WTC11 (cell line): Measurements from ENCODE around the gene PTPN11. TPM values are rescaled to one million over a fixed set of nuclear protein-coding genes. Genes with fewer than 3 reads are reported as not detected.

Source experiments
- ATAC-seq: fragments of 200-7000 bp; cut with Tn5 transposase; 2 replicates; pipeline ENCODE4 v1.10.0; 2021; ENCODE audit warnings: mild to moderate bottlenecking, moderate library complexity
- CTCF ChIA-PET: fragments of 300-600 bp; sonication (Branson Sonifier 250); formaldehyde crosslinking; loops from one replicate; lab custom pipeline; 2021; ENCODE audit warnings: antibody characterized with exemption; lab: Charles Lee
- POLR2A ChIA-PET: fragments of 350-600 bp; sonication (Branson Sonifier 250); formaldehyde crosslinking; loops from one replicate; lab custom pipeline; 2021; ENCODE audit warnings: antibody characterized with exemption; lab: Charles Lee
- DNase-seq: peaks from one replicate; pipeline ENCODE4 v3.0.0; 2021; ENCODE audit warnings: low spot score
- H3K27ac Mint-ChIP-seq: 2 replicates; pipeline ENCODE4 v1.8.0; 2021; ENCODE audit warnings: mixed read lengths
- H3K27me3 Mint-ChIP-seq: 2 replicates; pipeline ENCODE4 v1.8.0; 2021; ENCODE audit warnings: low read depth, mild to moderate bottlenecking, moderate library complexity, mixed read lengths
- H3K36me3 Mint-ChIP-seq: 2 replicates; pipeline ENCODE4 v1.8.0; 2021; ENCODE audit warnings: mixed read lengths
- H3K4me1 Mint-ChIP-seq: 2 replicates; pipeline ENCODE4 v1.8.0; 2022; ENCODE audit warnings: mixed read lengths
- H3K4me3 Mint-ChIP-seq: 2 replicates; pipeline ENCODE4 v1.8.0; 2021; ENCODE audit warnings: mild to moderate bottlenecking, moderate library complexity, mixed read lengths
- H3K9me3 Mint-ChIP-seq: 2 replicates; pipeline ENCODE4 v1.8.0; 2021; ENCODE audit warnings: mixed read lengths
- AFF4 ChIP-seq: sonication (generic); formaldehyde crosslinking; IDR thresholded peaks from 2 replicates; pipeline ENCODE4 v1.8.1; 2023; ENCODE audit warnings: mild to moderate bottlenecking, missing genetic modification reagents, borderline replicate concordance
- AR ChIP-seq: fragments of 250-450 bp; sonication (Bioruptor Pico); IDR thresholded peaks from 2 replicates; pipeline ENCODE4 v1.9.0; 2021; ENCODE audit warnings: mild to moderate bottlenecking
- CBFB ChIP-seq: sonication (generic); formaldehyde crosslinking; IDR thresholded peaks from 2 replicates; pipeline ENCODE4 v1.8.1; 2022; ENCODE audit warnings: mild to moderate bottlenecking, low read depth, missing genetic modification reagents
- ELF4 ChIP-seq: sonication (generic); formaldehyde crosslinking; IDR thresholded peaks from 2 replicates; pipeline ENCODE4 v1.8.1; 2022; ENCODE audit warnings: low read depth, mild to moderate bottlenecking, moderate library complexity, missing genetic modification reagents
- GTF2I ChIP-seq: fragments of 250-450 bp; sonication (Bioruptor Pico); conservative IDR thresholded peaks from 2 replicates; pipeline ENCODE4 v1.4.0; 2021; ENCODE audit warnings: mild to moderate bottlenecking
- MAX ChIP-seq: sonication (generic); formaldehyde crosslinking; IDR thresholded peaks from 2 replicates; pipeline ENCODE4 v1.8.0; 2022; ENCODE audit warnings: mild to moderate bottlenecking, missing genetic modification reagents
- MXD4 ChIP-seq: fragments of 250-450 bp; sonication (Bioruptor Pico); IDR thresholded peaks from 2 replicates; pipeline ENCODE4 v1.8.0; 2021; ENCODE audit warnings: mild to moderate bottlenecking, moderate library complexity, borderline replicate concordance
- NR3C1 ChIP-seq: sonication (generic); formaldehyde crosslinking; conservative IDR thresholded peaks from 2 replicates; pipeline ENCODE4 v1.8.1; 2023; ENCODE audit warnings: low read depth, mild to moderate bottlenecking, missing genetic modification reagents
- OVOL2 ChIP-seq: fragments of 250-450 bp; sonication (Bioruptor Pico); IDR thresholded peaks from 2 replicates; pipeline ENCODE4 v1.9.0; 2021; ENCODE audit warnings: mild to moderate bottlenecking, borderline replicate concordance
- PREB ChIP-seq: sonication (generic); formaldehyde crosslinking; IDR thresholded peaks from 2 replicates; pipeline ENCODE4 v1.8.1; 2022; ENCODE audit warnings: mild to moderate bottlenecking, missing genetic modification reagents, moderate library complexity, borderline replicate concordance
- RORB ChIP-seq: fragments of 250-450 bp; sonication (Bioruptor Pico); IDR thresholded peaks from 2 replicates; pipeline ENCODE4 v1.9.0; 2021; ENCODE audit warnings: mild to moderate bottlenecking
- SMAD3 ChIP-seq: sonication (generic); formaldehyde crosslinking; IDR thresholded peaks from 2 replicates; pipeline ENCODE4 v1.8.0; 2022; ENCODE audit warnings: missing genetic modification reagents, mild to moderate bottlenecking, borderline replicate concordance
- TEAD1 ChIP-seq: sonication (generic); formaldehyde crosslinking; IDR thresholded peaks from 2 replicates; pipeline ENCODE4 v1.8.0; 2022; ENCODE audit warnings: mild to moderate bottlenecking, missing genetic modification reagents
- TP53 ChIP-seq: sonication (generic); formaldehyde crosslinking; IDR thresholded peaks from 2 replicates; pipeline ENCODE4 v1.8.1; 2023; ENCODE audit warnings: mild to moderate bottlenecking, missing genetic modification reagents
- USF2 ChIP-seq: sonication (generic); formaldehyde crosslinking; IDR thresholded peaks from 2 replicates; pipeline ENCODE4 v1.8.1; 2023; ENCODE audit warnings: mild to moderate bottlenecking, missing genetic modification reagents, moderate library complexity
- ZBTB21 ChIP-seq: sonication (generic); formaldehyde crosslinking; IDR thresholded peaks from 2 replicates; pipeline ENCODE4 v1.8.1; 2023; ENCODE audit warnings: mild to moderate bottlenecking, missing genetic modification reagents, borderline replicate concordance
- ZBTB43 ChIP-seq: sonication (generic); formaldehyde crosslinking; IDR thresholded peaks from 2 replicates; pipeline ENCODE4 v1.8.1; 2023; ENCODE audit warnings: mild to moderate bottlenecking, missing genetic modification reagents
- ZNF423 ChIP-seq: fragments of 250-450 bp; sonication (Bioruptor Pico); IDR thresholded peaks from 2 replicates; pipeline ENCODE4 v2.1.2; 2022; ENCODE audit warnings: mild to moderate bottlenecking, moderate library complexity
- ZNF671 ChIP-seq: fragments of 250-450 bp; sonication (Bioruptor Pico); IDR thresholded peaks from 2 replicates; pipeline ENCODE4 v1.8.0; 2021; ENCODE audit warnings: mild to moderate bottlenecking
- ZSCAN18 ChIP-seq: fragments of 250-450 bp; sonication (Bioruptor Pico); IDR thresholded peaks from 2 replicates; pipeline ENCODE4 v2.1.2; 2022; ENCODE audit warnings: mild to moderate bottlenecking, moderate library complexity
- total RNA-seq: library from RNA; stranded (reverse); gene quantifications from 3 replicates; pipeline ENCODE4 v1.2.3, GENCODE V29; 2021

PTPN11 gene
- total RNA-seq, 1 experiment from 2014 or later: 112 TPM

- DNase-seq: no peak
- no peaks in the 10 kb centered on the region for H3K36me3 Mint-ChIP-seq
- ChIA-PET POLR2A (interaction anchor here (0.7 kb wide), 1 partner anchor 410 kb away, joined by 5 read pairs; no protein-coding TSS in a partner anchor), CTCF (interaction anchor here (0.7 to 1.5 kb wide), 3 partner anchors 11 to 643 kb away, joined by 4 to 5 read pairs (median 4); no protein-coding TSS in a partner anchor)
- ATAC-seq: no peak
- H3K27me3 Mint-ChIP-seq: 0 out of 2 replicates have a peak, but pooled peaks cover 3% of the 10 kb centered on the region
- no peak overlapping the region for H3K4me3 Mint-ChIP-seq
- no peak overlapping the region for H3K27ac Mint-ChIP-seq
- H3K4me1 Mint-ChIP-seq: peaks cover 3% of the 10 kb centered on the region; the same call in 1 of the 2 replicates
- peaks cover 5% of the 10 kb centered on the region for H3K9me3 Mint-ChIP-seq
- no peak for TF ChIP-seq SMAD3 (CRISPR knock-in tag)
- no peak for TF ChIP-seq ELF4 (CRISPR knock-in tag)
- no peak for TF ChIP-seq AFF4
- TF ChIP-seq ZNF423 (CRISPR knock-in tag): no peak
- no peak for TF ChIP-seq ZBTB43
- TF ChIP-seq OVOL2: no peak
- TF ChIP-seq RORB (CRISPR knock-in tag): no peak
- TF ChIP-seq MAX (CRISPR knock-in tag): no peak
- TF ChIP-seq CBFB: no peak
- TF ChIP-seq PREB (CRISPR knock-in tag): no peak
- no peak for TF ChIP-seq USF2
- TF ChIP-seq TEAD1 (CRISPR knock-in tag): no peak
- TF ChIP-seq MXD4 (CRISPR knock-in tag): no peak
- no peak for TF ChIP-seq ZNF671 (CRISPR knock-in tag)
- no peak for TF ChIP-seq GTF2I (CRISPR knock-in tag)
- no peak for TF ChIP-seq TP53 (CRISPR knock-in tag)
- TF ChIP-seq NR3C1 (CRISPR knock-in tag): no peak
- TF ChIP-seq ZSCAN18 (CRISPR knock-in tag): no peak
- TF ChIP-seq ZBTB21: no peak
- TF ChIP-seq AR (CRISPR knock-in tag): no peak
These were observed 99.1 kb downstream of the PTPN11 start for GRCh38 chr12:112517730-112518364.
